ENCODE measurements around the gene TRAF7.
"Not testable (repeated sequence)": the region's sequence is repeated elsewhere in the genome, so short reads cannot be mapped to it uniquely, and the experiment has no call there.

GRCh38 chr16:2106211-2106610 lies 49.4 kb upstream of the TRAF7 start:
- TF ChIP-seq CTCF (IDR thresholded peaks at IDR 0.05; ENCODE audit: insufficient read depth, low read length, poor library complexity, severe bottlenecking); EZH2phosphoT487 (conservative IDR thresholded peaks at IDR 0.05; ENCODE audit: low read length): not testable (repeated sequence)
